Memory B cell (primary cell): ENCODE measurements around the gene GLIS1.

Experiments used
- ATAC-seq: fragments of 150-1000 bp; cut with Tn5 transposase; 2 replicates; pipeline ENCODE4 v1.10.0; 2021; ENCODE audit warnings: low read depth, mild to moderate bottlenecking, moderate library complexity
- DNase-seq, 2 donors: peaks; one replicate each; pipeline ENCODE4 v3.0.0; 2022; ENCODE audit warnings: low spot score in 2 of 2
- H3K27ac Mint-ChIP-seq: one replicate; pipeline ENCODE4 v1.8.0; 2022; ENCODE audit warnings: mild to moderate bottlenecking, moderate library complexity, mixed read lengths
- H3K27me3 Mint-ChIP-seq: one replicate; pipeline ENCODE4 v1.8.0; 2022; ENCODE audit warnings: mixed read lengths
- H3K36me3 Mint-ChIP-seq: one replicate; pipeline ENCODE4 v1.8.0; 2022; ENCODE audit warnings: mild to moderate bottlenecking, mixed read lengths
- H3K4me1 Mint-ChIP-seq: one replicate; pipeline ENCODE4 v1.8.0; 2022; ENCODE audit warnings: mixed read lengths
- H3K4me3 Mint-ChIP-seq: one replicate; pipeline ENCODE4 v1.8.0; 2022; ENCODE audit warnings: mild to moderate bottlenecking, moderate library complexity, mixed read lengths
- H3K9me3 Mint-ChIP-seq: one replicate; pipeline ENCODE4 v1.8.0; 2022; ENCODE audit warnings: mixed read lengths

The GLIS1 gene

DNA sequence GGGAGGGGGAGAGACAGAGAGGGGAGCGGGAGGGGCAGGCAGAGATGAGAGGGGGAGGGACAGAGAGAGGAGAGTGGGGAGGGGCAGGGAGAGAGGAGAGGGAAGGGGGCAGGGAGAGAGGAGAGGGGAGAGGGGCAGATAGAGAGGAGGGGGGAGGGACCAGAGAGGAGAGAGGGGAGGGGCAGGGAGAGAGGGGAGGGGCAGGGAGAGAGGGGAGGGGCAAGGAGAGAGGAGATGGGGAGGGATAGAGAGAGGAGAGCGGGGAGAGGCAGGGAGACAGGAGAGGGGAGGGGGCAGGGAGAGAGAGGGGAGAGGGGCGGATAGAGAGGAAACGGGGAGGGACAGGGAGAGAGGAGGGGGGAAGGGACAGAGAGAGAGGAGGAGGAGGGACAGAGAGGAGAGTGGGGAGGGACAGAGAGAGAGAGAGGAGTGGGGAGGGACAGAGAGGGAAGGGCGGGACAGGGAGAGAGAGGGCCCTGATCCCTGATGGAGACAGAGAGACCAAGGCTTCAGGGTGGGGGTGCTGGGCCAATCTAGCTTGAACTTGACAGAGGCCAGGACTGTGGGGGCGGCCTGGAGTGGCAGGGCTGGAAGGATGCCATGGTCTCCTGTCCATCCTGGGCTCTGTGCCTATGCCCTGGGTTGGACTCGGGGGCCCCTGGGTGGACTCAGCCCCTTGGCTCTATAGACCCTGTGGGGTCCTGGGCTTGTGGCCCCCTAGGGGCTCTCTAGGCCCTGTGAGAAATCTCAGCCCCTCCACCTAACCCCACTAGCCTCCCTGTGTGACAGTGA is 236.1 kb downstream of the GLIS1 start:
- no peak overlapping the region for H3K27ac Mint-ChIP-seq
- H3K27me3 Mint-ChIP-seq = peaks cover 9% of the 10 kb centered on the region
- ATAC-seq (no peak), DNase-seq (no peak)
- no peaks in the 10 kb centered on the region for H3K36me3 Mint-ChIP-seq
- H3K4me1 Mint-ChIP-seq = peaks cover 2% of the 10 kb centered on the region
- no peaks in the 10 kb centered on the region for H3K9me3 Mint-ChIP-seq
- no peak overlapping the region for H3K4me3 Mint-ChIP-seq

DNA sequence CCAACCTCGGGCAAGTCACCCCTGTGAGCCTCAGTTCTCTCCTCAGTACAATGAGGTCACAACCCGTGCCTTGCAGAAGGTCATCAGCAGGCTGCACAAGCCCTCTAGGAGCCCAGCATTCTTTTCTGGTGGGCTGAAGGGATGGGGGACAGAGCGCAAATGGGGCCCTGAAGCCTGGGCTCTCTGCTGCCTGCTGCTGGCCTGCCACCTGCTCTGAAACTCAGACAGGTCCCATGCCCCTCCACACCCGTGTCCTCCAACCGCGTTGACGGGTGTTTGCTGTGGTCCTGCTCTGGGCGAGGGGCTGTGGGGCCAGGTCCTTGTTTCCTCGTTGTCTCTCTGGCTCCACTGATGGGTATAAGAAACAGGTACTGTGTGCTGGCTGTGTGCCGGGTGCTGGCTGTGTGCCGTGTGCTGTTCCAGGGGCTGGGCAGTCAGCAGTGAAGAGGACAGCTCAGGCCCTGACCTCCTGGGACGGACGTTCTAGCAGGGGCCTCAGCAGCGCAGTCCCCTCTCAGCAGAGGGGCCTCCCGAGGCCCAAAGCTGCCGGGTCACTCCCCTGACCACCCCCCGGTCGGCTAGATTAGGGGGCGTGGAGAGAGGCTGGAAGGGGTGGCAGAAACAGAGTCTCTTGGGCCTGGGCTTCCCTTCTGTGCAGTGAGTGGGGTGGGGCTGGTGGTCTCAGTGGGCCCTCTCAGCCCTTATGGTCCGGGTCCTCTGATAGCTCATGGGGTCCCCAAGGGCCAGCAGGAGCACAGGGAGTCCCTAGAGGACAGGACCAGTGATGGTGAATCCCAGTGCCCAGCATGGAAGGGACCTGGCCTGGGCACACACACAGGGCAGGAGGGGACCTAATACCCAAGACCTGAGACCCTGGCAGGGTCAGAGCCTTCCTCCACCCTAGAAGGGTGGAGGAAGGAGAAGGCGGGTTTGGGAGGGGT is 237.6 kb downstream of the GLIS1 start:
- H3K9me3 Mint-ChIP-seq = no peaks in the 10 kb centered on the region
- ATAC-seq = no peak
- H3K27me3 Mint-ChIP-seq = peaks cover 9% of the 10 kb centered on the region
- H3K4me3 Mint-ChIP-seq = no peak overlapping the region
- peaks cover 2% of the 10 kb centered on the region for H3K4me1 Mint-ChIP-seq
- no peak for DNase-seq
- H3K36me3 Mint-ChIP-seq = no peaks in the 10 kb centered on the region
- no peak overlapping the region for H3K27ac Mint-ChIP-seq

DNA sequence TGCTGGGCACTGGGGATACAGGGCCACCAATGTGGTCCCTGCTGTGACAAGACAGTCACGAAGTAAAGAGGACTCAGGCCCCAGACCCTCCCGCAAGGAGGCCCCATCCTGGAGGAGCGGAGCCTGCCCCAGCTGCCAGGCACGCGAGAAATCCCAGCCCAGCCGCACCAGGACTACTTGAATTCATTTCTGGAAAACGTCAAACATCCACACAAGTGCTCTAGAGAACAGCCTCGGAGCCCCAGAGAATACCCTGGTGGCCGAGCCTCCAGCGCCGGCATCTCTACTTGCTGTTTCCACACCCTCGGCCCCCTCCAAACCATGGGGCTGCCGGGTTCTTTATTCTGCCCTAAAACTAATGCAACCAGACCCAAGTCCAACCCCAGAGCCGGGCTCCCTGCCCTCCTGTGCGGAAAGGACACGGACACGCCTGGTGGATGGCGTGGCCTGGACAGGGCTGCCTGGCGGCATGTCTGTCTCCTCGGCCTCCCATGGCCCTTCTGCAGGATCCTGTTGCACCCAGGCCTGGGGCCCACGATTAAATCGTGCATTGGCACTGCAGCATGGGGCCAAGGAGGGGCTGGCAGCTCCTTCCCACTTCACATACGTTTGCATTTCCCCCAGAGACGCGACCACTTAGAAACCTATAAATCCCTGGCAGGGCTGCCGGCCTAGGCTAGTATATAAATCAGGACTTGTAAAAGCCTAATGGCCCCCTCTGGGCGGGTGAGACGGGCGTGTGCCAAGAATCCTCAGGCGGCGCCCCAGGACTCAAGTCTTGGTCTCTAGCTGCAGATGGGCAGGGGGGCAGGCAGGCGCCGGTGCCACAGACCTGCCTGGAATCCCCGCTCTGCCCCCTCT is 238.5 kb downstream of the GLIS1 start:
- no peak overlapping the region for H3K27ac Mint-ChIP-seq
- ATAC-seq = no peak
- peaks cover 2% of the 10 kb centered on the region for H3K4me1 Mint-ChIP-seq
- no peak for DNase-seq
- peaks cover 9% of the 10 kb centered on the region for H3K27me3 Mint-ChIP-seq
- H3K9me3 Mint-ChIP-seq = no peaks in the 10 kb centered on the region
- no peaks in the 10 kb centered on the region for H3K36me3 Mint-ChIP-seq
- H3K4me3 Mint-ChIP-seq = no peak overlapping the region

DNA sequence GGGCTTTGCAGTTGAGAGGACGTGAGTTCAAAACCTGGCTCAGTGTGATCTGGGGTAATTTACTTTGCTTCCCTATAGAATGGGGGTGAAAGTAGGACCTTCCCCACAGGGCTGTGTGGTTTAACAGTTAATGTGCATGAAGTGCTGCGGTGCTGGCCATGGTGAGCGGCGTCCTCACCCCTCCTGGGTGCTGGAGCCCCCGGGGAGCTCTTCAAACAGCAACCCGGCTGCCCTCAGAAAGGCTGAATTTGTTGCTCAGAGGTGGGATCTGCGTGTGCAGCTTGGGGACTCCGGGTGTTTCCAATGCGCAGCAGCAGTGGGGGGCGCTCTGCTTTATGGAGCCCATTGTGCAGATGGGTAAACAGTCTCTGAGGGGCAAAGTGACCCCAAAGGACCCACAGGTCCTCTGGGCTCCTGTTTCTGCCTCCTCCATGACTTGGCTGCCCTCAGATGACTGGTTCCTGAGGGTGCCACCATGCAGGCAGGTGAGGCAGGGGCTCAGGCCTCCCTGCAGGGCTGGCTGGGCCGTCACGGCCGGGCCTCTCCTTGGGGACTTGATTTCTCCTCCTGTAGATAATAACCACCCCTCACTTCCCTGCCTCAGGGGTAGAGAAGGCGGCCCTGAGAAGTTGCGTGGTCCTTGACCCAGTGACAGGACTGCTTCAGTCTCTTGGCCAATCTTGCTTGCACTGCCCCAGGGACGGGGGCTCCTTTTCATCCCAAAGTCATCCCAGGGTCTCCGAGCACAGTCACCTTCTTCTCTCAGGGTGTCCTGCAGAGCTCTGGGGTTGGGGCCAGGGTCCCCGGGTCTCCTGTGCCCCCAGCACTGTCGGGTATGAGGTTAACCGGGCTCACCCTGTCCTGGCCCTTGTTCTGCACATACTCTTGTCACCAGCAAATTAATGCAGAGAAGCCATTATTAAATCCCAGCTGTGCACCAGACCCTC is 239.4 kb downstream of the GLIS1 start:
- peaks cover 9% of the 10 kb centered on the region for H3K27me3 Mint-ChIP-seq
- no peaks in the 10 kb centered on the region for H3K36me3 Mint-ChIP-seq
- H3K9me3 Mint-ChIP-seq = no peaks in the 10 kb centered on the region
- H3K4me3 Mint-ChIP-seq = no peak overlapping the region
- DNase-seq (no peak), ATAC-seq (no peak)
- peaks cover 2% of the 10 kb centered on the region for H3K4me1 Mint-ChIP-seq
- no peak overlapping the region for H3K27ac Mint-ChIP-seq

DNA sequence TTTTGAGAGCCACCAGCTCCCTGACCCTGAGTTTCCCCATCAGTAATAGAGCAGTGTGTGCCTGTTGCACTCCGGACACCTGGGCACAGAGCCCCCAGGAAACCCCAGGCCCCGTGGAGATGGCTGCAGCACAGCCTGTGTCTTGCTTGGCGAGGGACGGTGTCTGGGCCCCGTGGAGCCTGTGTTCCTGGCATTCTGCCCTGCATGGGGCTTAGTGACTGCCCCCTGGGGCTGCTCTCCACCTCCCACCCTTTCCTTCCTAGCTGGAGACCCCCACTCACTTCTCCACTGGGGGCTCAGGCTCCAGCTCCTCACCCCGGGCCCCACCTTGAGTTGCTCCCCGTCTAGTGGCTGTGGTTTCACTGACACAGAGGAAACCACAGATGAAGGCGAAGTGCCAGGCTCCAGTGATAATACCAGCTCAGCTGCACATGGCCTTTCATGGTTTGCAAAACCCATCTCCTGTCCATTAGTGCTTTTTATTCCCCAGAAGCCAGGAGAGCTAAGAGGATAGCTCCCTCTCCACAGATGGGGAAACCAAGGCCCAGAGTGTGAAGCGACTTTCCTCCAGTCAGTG is 240.3 kb downstream of the GLIS1 start:
- ATAC-seq (no peak), DNase-seq (no peak)
- H3K27me3 Mint-ChIP-seq = peaks cover 5% of the 10 kb centered on the region
- peaks cover 2% of the 10 kb centered on the region for H3K4me1 Mint-ChIP-seq
- no peak overlapping the region for H3K27ac Mint-ChIP-seq
- H3K9me3 Mint-ChIP-seq = no peaks in the 10 kb centered on the region
- no peak overlapping the region for H3K4me3 Mint-ChIP-seq
- no peaks in the 10 kb centered on the region for H3K36me3 Mint-ChIP-seq

DNA sequence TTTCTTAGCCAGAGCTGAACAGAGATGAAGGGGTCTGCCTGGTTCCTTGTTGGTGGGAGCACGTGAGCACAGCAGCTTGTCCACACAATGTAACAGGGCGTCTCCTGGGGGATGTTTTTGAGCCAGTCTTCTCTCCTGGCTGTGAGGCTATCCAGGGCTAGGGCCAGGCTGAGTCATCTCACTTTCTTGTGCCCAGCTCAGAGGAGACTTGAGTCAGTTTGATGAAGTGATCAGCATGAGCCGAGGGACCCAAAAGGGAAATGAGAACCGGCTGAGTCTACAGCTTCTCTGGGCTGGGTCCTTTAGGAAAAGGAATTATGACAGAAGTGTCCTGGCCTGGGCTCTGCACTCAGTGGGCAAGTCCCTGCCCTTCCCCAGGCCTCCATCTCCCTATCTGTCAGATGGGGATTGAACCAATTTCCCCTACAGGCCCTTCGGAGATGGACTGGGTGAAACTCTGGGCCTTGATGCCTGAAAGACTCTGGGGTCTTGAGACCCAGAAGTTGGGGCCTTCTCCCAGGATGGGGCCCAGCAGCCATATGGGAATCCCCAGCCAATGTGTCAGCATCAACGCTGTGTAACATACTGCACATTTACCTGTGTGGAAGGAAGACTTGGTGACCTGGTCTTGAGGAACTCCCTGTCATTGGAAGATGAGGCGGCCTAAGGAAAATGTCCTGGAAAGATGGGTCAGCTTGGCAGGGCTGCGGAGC is 243.2 kb downstream of the GLIS1 start:
- no peaks in the 10 kb centered on the region for H3K9me3 Mint-ChIP-seq
- no peak overlapping the region for H3K27ac Mint-ChIP-seq

DNA sequence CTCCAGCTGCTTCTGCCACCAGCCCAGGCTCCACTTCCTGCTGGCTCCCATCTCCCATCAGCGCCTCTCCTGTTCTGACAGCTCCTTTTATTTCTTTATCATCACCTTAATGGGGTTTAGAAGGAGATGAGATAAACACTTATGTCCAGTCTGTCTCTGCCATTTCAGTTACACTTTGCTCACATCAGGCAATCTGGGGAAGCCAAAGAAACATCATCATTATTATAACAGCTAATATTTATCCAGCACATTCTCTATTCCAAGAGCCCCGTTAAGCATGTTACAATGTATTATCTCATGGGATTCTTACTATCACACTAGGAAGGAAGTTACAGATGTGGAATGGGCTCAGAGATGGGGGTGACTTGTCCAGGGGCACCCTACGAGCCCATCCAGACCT is 248.6 kb downstream of the GLIS1 start:
- no peak for ATAC-seq
- Mint-ChIP-seq H3K4me3 (no peak overlapping the region), H3K9me3 (no peaks in the 10 kb centered on the region), H3K27me3 (peaks cover 11% of the 10 kb centered on the region), H3K27ac (no peak overlapping the region), H3K4me1 (no peaks in the 10 kb centered on the region), H3K36me3 (no peaks in the 10 kb centered on the region)
- no peak for DNase-seq

More for the DNA sequence above, 243.2 kb downstream of the GLIS1 start:
- ATAC-seq (no peak), DNase-seq (no peak)
- peaks cover 5% of the 10 kb centered on the region for H3K27me3 Mint-ChIP-seq
- H3K4me3 Mint-ChIP-seq = no peak overlapping the region
- no peaks in the 10 kb centered on the region for H3K4me1 Mint-ChIP-seq
- no peaks in the 10 kb centered on the region for H3K36me3 Mint-ChIP-seq

DNA sequence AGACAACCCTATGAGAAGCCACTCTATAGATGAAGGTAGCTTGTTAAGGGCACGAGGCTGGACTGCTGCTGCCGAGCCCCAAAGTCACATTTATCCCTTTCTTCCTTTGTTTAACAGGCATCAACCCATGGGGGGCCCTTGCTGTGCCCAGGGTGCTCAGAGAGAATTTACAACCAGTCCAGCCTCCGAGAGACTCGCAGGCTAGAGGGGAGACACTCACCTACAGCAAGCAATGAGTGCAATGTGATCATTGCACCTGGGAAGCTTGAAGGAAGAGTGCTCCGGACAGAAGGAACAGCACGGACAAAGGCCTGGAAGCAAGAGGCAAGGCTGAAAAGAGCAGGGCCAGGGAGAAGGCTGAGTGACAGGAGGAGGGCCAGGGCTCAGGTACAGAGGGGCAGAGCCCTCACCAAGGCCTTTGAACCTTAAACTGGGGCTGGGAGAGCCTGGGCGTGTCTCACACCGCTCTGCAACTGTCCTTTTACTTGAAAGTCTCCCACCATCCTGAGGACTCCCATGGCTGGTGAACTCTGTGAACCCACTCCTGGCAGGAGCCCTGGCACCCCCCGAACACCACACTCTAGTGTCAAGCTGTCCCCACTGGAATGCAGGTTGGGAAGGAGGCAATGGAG is 252.5 kb downstream of the GLIS1 start:
- H3K4me3 Mint-ChIP-seq = no peak overlapping the region
- ATAC-seq = no peak
- no peak overlapping the region for H3K27ac Mint-ChIP-seq
- H3K27me3 Mint-ChIP-seq = peaks cover 20% of the 10 kb centered on the region
- peaks cover 2% of the 10 kb centered on the region for H3K4me1 Mint-ChIP-seq
- H3K36me3 Mint-ChIP-seq = no peaks in the 10 kb centered on the region
- no peak for DNase-seq
- H3K9me3 Mint-ChIP-seq = no peaks in the 10 kb centered on the region

DNA sequence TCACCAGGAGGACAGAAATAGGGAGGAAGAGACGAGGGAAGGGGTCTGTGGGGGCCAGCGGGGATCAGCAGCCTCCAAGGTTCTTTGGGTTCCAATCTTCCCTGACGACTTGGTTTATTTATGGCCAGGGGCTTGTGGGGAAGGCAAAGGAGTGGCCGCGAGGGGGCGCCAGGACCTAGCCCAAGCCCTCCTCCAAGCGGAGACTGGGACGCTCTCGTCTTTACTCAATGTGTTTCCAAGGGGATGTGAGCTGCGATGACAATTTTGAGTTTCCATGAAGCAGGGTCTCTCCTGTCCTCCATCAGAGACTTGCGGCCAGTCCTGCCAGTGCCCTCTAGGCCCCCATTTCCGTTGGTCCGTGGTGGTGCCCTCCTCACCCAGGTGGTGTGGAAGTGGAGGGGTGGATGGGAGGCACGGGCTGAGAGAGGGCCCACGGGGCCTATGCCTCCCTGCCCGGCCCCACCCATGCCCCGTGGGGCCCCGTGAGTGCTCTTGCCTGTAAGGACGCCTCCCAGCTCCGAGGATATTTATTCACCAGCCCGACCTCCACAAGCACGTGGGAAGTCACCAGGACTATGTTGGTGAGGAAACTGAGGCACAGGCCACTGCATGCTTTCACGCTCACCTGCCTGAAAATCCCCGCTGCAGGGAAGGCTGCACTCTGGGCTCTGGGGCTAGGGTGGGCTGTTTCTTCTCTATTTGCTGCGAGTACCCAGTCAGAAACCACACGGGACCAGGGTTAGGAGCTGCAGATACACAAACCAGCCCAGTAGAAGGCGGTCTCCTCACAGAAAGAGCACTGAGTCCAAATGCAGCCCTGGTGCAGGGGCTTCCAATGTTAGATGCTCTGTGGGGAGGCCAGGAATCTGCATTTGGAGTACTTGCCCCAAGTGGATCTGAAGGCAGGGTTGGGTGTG is 253.2 kb downstream of the GLIS1 start:
- H3K27ac Mint-ChIP-seq = no peak overlapping the region
- H3K4me3 Mint-ChIP-seq = no peak overlapping the region
- peaks cover 2% of the 10 kb centered on the region for H3K4me1 Mint-ChIP-seq
- ATAC-seq (peak; percentile 42), DNase-seq (peak; percentile 19 to 39)
- H3K9me3 Mint-ChIP-seq = no peaks in the 10 kb centered on the region
- H3K36me3 Mint-ChIP-seq = no peaks in the 10 kb centered on the region
- peaks cover 18% of the 10 kb centered on the region for H3K27me3 Mint-ChIP-seq

DNA sequence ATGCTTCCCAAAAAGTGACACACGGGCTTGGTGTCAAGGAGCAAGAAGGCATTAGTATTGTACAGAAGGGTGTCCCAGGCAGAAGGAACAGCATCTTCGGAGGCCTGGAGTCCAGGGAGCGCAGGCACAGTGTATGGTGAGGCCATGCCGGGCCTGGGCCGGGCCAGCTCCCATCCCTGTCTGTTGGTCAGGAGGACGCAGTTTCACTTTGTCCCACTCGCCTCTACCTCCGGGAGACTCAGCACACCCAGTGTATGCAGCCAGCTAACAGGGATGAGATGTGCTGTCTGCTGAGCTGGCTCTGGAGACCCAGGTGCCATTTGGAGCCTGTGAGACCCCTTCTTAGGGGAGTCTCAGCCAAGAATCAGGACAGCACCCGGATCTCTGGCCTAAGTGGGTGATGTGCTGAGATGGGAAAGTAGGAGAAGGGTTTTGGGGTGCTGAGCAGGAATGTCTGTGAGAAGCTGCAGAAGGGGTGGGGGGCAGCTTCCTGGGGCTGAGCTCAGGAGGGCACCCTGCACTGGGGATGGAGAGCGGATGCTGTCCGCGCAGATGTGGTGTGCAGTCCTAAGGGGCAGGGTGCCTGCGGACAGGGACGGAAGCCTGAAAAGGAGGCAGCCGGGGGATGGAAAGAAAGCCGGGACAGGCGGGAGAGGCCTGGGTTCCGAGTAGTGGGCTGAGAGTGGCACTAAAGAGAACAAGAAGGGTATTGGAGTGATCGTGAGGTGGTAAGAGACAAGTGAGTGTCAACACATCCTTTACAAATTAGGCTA is 254.1 kb downstream of the GLIS1 start:
- H3K9me3 Mint-ChIP-seq = no peaks in the 10 kb centered on the region
- H3K4me1 Mint-ChIP-seq = peaks cover 2% of the 10 kb centered on the region
- no peaks in the 10 kb centered on the region for H3K36me3 Mint-ChIP-seq
- H3K4me3 Mint-ChIP-seq = no peak overlapping the region
- H3K27ac Mint-ChIP-seq = no peak overlapping the region
- no peak for DNase-seq
- no peak for ATAC-seq
- peaks cover 16% of the 10 kb centered on the region for H3K27me3 Mint-ChIP-seq

DNA sequence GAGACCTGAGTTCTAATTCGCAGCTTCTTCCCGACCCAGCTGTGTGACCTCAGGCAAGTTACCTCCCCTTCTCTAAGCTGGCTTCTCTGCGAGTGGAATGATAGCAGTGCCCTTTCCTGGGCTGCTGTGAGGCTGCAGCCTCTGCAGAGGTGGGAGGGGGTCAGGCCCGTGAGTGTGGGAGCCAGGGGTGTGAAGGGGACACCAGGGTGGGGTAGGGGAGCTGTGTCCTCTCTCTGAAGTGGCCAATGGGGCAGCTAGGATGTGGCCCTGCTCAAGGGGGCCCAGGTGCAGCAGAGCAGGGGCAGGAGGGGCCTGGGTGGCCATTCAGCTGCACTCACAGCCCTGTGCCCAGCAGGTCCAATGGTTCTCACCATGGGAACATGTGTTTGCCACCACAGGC is 255.3 kb downstream of the GLIS1 start:
- Mint-ChIP-seq H3K27ac (no peak overlapping the region), H3K36me3 (no peaks in the 10 kb centered on the region), H3K4me3 (no peak overlapping the region), H3K4me1 (peaks cover 2% of the 10 kb centered on the region), H3K9me3 (no peaks in the 10 kb centered on the region), H3K27me3 (peaks cover 18% of the 10 kb centered on the region)
- no peak for DNase-seq
- no peak for ATAC-seq
